Colonic mucosa (tissue), 4 donors: Measurements from ENCODE around the gene PRCP. TPM values are rescaled to one million over a fixed set of nuclear protein-coding genes. Genes with fewer than 3 reads are reported as not detected.
A peak's percentile ranks its signal among the peaks of the same experiment; 100 is the strongest.

ENCODE experiments used
- DNase-seq: peaks from one replicate; pipeline ENCODE4 v3.0.0-alpha.2; 2020
- H3K27ac ChIP-seq: fragments of 200-600 bp; one replicate; pipeline ENCODE4 v1.8.0; 2021
- H3K27me3 ChIP-seq: fragments of 200-600 bp; one replicate; pipeline ENCODE4 v1.8.0; 2021
- H3K36me3 ChIP-seq: fragments of 200-600 bp; one replicate; pipeline ENCODE4 v1.8.0; 2021
- H3K4me1 ChIP-seq: fragments of 200-600 bp; one replicate; pipeline ENCODE4 v1.8.0; 2021; ENCODE audit warnings: mild to moderate bottlenecking
- H3K4me3 ChIP-seq: fragments of 200-600 bp; one replicate; pipeline ENCODE4 v1.8.0; 2021
- H3K9ac ChIP-seq, 2 donors: one replicate each; pipeline ENCODE4 v1.7.0; 2013; ENCODE audit warnings: control low read depth in 2 of 2, low read depth in 2 of 2, low read length in 2 of 2
- H3K9me3 ChIP-seq: fragments of 200-600 bp; one replicate; pipeline ENCODE4 v1.8.0; 2021
- CTCF ChIP-seq: fragments of 200-600 bp; IDR thresholded peaks from one replicate; pipeline ENCODE4 v1.8.0; 2022; ENCODE audit warnings: antibody characterized with exemption, mild to moderate bottlenecking
- intact Hi-C: fragments of 100-400 bp; cut with DNase I; formaldehyde crosslinking; loops from one replicate; pipeline ENCODE4 v1.14.1; 2022
- total RNA-seq, 2 donors: library from RNA; stranded (reverse); fragmentation: NEBNext Ultra II Directional in 1 of 2; extraction: Animal tissue kit (Norgen Biotek cat#: 25700) in 1 of 2; gene quantifications; one replicate each; pipeline ENCODE4 v1.2.1, GENCODE V29; 2021
- donor health status: healthy.
- donor health status: DM: no; HTN: no; CAD: no.
- donor health status: DM: no; HTN: no; CAD: no.

PRCP gene
- total RNA-seq, 2 donors from 2014 or later, result 24.9 to 41.3 TPM

DNA sequence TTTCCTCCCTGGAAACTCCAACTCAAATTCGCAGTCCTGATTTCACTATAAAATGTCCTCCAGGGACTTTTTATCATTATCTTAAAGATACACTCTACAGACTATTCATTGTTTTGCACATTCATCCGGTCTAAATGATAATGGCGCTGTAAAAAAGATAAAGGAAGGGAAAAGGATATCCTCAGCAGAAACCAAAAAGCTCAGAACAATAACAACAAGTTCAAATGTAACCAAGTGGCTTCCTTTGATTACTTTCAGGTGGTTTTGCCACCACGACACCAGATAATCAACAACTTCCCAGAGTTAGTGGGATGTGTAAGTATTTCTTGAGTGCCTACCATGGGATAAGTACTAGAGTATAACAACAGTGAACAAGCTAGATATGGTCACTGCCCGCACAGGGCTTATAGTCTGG, 26.3 kb downstream of the PRCP start:
- Histone ChIP-seq H3K27me3 (no peaks in the 10 kb centered on the region), H3K9ac (no peak overlapping the region), H3K4me1 (no peaks in the 10 kb centered on the region), H3K9me3 (no peaks in the 10 kb centered on the region), H3K27ac (no peak overlapping the region), H3K36me3 (no peaks in the 10 kb centered on the region), H3K4me3 (no peak overlapping the region)
- intact Hi-C loops, result no loop called here
- no peak for DNase-seq
- TF ChIP-seq CTCF, result no peak

DNA sequence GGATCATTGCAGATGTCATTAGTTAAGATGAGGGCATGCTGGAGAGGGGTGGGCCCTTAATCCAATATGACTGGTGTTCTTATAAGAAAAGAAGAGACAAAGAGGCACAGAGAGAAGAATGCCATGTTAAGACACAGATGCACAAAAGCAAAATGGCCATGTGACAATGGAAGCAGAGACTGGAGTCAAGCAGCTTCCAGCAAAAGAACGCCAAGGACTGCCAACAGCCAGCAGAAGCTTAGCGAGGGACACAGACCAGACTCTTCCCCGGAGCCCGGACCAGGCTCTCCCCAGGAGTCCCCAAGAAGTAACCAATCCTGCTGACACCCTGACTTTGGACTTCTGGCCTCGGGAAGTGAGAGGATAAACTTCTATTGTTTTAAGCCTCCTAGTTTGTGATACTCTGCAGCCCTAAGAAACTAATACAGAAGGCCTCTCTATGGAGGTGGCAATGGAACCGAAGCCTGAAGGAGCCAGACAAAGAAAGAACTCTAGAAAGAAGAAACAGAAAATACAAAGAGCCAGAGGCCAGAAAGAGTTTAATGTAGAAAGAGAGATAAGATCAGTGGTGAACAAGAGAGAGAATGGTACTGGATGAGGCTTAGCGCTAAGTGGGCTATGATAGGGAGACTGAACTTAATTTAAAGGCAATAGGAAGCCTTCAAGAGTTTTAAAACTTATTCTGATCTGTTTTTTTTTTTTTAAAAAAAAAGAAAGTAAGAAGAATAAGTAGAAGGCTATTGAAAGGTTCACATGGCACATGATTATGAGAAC, 27.7 kb downstream of the PRCP start:
- H3K36me3 ChIP-seq, result no peaks in the 10 kb centered on the region
- no peak for DNase-seq
- H3K27me3 ChIP-seq, result no peaks in the 10 kb centered on the region
- H3K4me1 ChIP-seq, result no peaks in the 10 kb centered on the region
- H3K9me3 ChIP-seq, result no peaks in the 10 kb centered on the region
- intact Hi-C loops, result no loop called here
- no peak overlapping the region for H3K9ac ChIP-seq
- H3K27ac ChIP-seq, result no peak overlapping the region
- TF ChIP-seq CTCF, result no peak
- no peak overlapping the region for H3K4me3 ChIP-seq

GRCh38 chr11:82871646-82872045, 28.6 kb downstream of the PRCP start:
- no peak for DNase-seq
- Histone ChIP-seq H3K9ac (no peak overlapping the region), H3K4me1 (no peaks in the 10 kb centered on the region), H3K9me3 (no peaks in the 10 kb centered on the region), H3K36me3 (no peaks in the 10 kb centered on the region), H3K27ac (no peak overlapping the region), H3K4me3 (no peak overlapping the region), H3K27me3 (no peaks in the 10 kb centered on the region)
- intact Hi-C loops, result no loop called here
- TF ChIP-seq CTCF, result no peak

- intact Hi-C loops, result no loop called here
- no peak overlapping the region for H3K27ac ChIP-seq
- H3K27me3 ChIP-seq, result no peaks in the 10 kb centered on the region
- H3K4me1 ChIP-seq, result no peaks in the 10 kb centered on the region
- DNase-seq, result no peak
- no peaks in the 10 kb centered on the region for H3K9me3 ChIP-seq
- no peak for TF ChIP-seq CTCF
- no peak overlapping the region for H3K9ac ChIP-seq
- no peak overlapping the region for H3K4me3 ChIP-seq
- H3K36me3 ChIP-seq, result no peaks in the 10 kb centered on the region
Measured at GRCh38 chr11:82869657-82870056, 30.6 kb downstream of the PRCP start.

DNA sequence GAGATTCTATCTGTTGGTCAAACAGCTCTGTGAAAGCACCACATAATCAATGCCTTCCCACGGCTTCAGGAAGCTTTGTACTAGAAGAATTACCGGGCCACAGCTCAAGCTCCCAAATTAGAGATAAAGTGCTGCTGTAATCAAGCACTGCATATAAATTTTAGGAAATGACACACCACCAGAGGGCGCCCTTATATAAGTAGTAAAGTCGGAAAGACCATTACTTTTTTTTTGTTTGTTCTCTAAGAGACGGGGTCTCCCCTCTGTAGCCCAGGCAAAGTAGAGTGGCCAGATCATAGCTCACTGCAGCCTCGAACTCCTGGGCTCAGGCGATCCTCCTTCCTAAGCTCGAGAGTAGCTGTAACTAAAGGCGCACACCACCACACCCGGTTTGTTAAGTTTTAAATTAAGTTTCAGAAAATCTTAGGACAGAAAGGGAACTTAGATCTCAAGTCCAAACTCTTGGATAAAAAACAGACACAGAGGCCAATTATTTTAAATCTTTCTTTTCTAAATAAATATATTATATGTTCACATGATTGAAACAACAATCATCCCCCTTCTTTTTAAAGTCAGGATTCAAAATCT, 32.6 kb downstream of the PRCP start:
- Histone ChIP-seq H3K36me3 (no peaks in the 10 kb centered on the region), H3K27ac (no peak overlapping the region), H3K9ac (peak overlapping the region in 1 of 2 donors; percentile 9), H3K27me3 (no peaks in the 10 kb centered on the region), H3K4me1 (no peaks in the 10 kb centered on the region), H3K9me3 (no peaks in the 10 kb centered on the region), H3K4me3 (no peak overlapping the region)
- DNase-seq, result peak; percentile 86
- intact Hi-C loops, result no loop called here
- peak; percentile 52 for TF ChIP-seq CTCF
